Kidney capillary endothelial cell (primary cell): ENCODE measurements around the gene PHC3.
"Not testable (repeated sequence)": the region's sequence is repeated elsewhere in the genome, so short reads cannot be mapped to it uniquely, and the experiment has no call there.

Experiments used
- DNase-seq: peaks from one replicate; pipeline ENCODE4 v3.0.0-alpha.2; 2018; ENCODE audit warnings: low spot score

PHC3 gene

GRCh38 chr3:170180908-170181885 is at the start of gene PHC3:
PHC3 (minus strand) TSS chr3:170181733; CDS start chr3:170181715, 18 bp downstream.
- DNase-seq = peak; percentile 94

- DNase-seq = no peak
These were observed 46.7 kb upstream of the PHC3 start for GRCh38 chr3:170228093-170228766.

GRCh38 chr3:170226426-170226960 is 45.0 kb upstream of the PHC3 start:
- DNase-seq = no peak

- no peak for DNase-seq
These were observed 43.6 kb upstream of the PHC3 start for GRCh38 chr3:170225166-170225565.

DNA sequence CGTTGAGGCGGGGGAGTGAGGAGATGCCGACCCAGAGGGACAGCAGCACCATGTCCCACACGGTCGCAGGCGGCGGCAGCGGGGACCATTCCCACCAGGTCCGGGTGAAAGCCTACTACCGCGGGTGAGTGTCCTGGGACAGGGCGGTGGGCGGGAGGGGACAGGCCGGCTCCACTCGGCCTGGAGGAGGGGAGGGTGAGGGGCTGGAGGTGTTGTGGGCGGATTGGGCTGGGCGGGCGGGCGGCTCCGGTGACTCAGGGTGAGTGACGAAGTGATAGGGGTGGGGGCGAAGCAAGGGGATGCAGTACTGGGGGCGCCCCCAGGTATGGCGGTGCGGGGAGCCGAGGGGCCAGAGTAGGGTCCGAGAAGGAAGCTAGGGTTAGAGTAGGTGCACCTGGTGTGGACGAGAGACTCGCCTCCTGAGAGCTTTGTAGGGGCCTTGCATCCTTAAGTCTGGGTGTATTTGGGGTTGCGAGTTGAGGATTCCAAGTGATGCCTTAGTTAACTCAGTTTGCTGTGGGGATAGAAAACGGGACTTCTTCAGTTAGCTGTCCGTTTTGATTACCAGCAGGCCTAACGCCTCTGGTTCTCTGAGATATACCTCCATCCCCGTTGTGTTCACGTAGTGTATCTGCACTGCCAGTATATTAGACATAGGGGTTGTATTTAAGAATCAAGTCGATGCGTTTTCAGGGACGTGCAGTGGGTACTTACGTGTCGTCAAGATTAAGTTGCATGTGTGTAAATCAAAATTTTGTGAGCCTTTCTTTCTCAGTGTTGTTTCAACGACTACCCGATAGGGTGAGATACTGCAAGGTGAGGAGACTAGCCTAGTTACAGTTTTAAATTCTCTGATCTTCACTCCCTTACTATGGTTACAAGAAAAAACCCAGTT is 41.4 kb upstream of the PHC3 start:
- peak; percentile 13 for DNase-seq

DNA sequence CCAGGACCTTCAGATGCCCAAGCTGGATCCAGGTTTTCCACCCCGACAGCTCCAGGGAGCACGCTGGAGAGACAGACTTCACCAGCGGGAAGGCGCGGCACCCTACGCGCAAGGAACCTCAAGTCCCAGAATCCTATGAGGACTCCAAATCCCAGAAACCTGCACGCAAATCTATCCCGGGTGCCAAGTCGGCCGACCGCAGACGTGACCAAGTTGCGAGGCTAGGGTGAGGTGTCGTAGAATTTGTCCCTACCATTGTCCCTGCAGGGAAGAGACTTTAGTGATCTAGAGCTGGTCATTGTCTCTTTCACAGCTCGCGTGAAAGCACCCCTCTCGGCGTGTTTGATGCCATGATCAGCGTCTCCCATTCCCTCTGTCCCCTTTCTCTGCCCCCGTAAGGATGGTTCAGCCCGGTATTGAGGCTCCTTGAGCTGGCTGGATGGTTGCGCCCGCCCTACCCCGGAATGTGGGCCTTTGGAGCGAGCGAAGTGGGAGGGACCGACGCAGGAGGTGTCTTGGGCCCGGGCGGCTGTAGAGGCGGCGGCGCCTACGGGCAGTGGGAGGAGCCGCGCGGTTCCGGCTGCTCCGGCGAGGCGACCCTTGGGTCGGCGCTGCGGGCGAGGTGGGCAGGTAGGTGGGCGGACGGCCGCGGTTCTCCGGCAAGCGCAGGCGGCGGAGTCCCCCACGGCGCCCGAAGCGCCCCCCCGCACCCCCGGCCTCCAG is 40.6 kb upstream of the PHC3 start, which contains the start of gene PRKCI:
Gene PRKCI (plus strand): TSS at position 501 of the 723 bp plus-strand sequence. CDS start 246 bp downstream, outside the sequence.
- peak; percentile 89 for DNase-seq

DNA sequence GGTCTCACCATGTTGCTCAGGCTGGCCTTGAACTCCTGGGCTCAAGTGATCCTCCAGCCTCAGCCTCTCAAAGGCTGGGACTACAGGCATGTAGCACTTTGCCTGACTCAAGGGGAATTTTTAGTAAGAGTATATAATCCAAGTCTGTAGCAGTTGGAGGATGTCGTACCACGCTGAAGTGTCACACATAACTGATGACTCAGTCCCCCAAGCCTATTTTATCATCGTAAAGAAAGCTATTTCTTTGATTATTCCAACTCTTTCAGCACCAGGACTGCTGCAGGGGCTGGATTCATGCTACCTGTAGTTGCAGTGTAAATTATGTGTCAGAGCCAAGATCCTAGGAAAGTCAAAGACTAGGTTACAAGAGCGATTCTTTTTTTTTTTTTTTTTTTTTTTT is 39.3 kb upstream of the PHC3 start:
- DNase-seq = no peak

- no peak for DNase-seq
These were observed 38.3 kb upstream of the PHC3 start for GRCh38 chr3:170219850-170220249.

- DNase-seq = no peak
These were observed 30.1 kb upstream of the PHC3 start for GRCh38 chr3:170211668-170212067.

GRCh38 chr3:170207717-170208116 is 26.2 kb upstream of the PHC3 start:
- DNase-seq = no peak

- not testable (repeated sequence) for DNase-seq
These were observed 24.7 kb upstream of the PHC3 start for GRCh38 chr3:170206164-170206762.

GRCh38 chr3:170205302-170205701 is 23.8 kb upstream of the PHC3 start:
- no peak for DNase-seq

DNA sequence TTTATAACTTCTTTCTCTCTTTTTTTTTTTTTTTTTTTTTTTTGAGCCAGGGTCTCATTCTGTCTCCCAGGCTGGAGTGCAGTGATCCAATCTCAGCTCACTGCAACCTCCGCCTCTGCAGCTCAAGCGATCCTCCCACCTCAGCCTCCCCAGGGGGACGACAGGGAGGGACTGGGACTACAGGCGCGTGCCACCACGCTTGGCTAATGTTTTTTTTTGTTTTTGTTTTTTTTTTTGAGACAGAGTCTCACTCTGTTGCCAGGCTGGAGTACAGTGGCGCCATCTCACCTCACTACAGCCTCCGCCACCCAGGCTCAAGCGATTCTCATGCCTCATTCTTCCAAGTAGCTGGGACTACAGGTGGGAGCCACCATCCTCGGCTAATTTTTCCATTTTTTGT is 23.0 kb upstream of the PHC3 start:
- no peak for DNase-seq

DNA sequence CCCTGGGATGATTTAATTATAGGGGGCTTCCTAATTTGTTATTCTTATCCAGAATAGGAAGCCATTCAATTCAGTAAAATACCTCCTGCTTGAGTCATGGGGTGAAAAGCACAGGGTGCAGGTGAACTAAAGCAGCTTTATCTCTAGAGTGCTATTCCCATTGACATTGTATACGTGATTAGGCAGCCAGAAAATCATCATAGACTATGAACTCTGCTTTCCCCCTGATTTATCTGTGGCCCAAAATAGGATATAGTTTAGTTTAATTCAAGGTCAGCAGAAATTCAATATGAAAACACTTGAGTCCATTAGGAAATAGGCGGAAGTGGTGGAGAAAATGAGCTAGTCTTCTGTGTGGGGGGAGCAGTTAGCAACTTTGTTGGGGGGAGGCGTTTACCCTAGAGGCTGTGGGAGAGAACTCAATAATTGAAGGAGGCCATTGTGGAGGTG is 22.5 kb upstream of the PHC3 start:
- DNase-seq = no peak

DNA sequence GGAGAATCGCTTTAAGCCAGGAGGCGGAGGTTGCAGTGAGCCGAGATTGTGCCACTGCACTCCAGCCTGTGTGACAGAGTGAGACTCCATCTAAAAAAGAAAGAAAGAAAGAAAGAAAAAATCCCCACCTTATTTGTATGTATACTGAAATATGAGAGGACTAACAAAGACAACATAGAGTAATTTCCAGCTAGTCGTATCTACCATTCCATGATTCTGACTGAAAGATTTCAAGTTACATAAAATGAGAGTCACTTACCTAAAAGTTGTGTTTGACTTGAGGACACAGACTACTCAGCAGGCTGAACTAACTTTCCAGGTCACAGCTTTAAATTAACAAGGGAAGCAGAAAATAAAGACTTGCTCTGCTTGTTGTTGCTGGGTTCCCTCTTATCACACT is 21.9 kb upstream of the PHC3 start:
- DNase-seq = no peak

DNA sequence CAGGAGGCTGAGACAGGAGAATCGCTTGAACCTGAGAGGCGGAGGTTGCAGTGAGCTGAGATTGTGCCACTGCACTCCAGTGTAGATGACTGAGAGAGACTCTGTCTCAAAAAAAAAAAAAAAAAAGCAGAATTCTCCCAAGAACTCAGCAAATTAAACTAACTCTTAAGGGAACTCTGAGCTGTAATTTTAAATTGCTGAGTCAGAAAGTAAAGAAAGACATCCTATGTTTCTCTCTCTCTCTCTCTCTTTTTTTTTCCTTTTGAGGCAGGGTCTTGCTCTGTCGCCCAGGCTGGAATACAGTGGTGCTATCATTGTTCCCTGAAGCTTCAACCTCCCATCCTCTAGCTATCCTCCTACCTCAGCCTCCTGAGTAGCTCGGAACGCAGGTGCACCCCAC is 20.0 kb upstream of the PHC3 start:
- DNase-seq = no peak

- no peak for DNase-seq
These were observed 19.5 kb upstream of the PHC3 start for GRCh38 chr3:170200987-170201386.

GRCh38 chr3:170196833-170197232 is 15.3 kb upstream of the PHC3 start:
- DNase-seq = no peak

DNA sequence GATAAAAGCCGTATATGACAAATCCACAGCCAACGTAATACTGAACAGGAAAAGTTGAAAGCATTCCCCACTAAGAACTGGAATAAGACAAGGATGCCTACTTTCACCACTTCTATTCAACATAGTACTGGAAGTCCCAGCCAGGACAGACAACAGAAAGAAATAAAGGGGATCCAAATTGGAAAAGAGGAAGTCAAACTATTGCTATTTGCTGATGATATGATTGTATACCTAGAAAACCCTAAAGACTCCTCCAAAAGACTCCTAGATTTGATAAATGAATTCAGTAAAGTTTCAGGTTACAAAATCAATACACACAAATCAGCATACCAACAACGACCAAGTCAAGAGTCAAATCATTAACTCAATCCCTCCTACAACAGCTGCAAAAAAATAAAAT is 14.2 kb upstream of the PHC3 start:
- DNase-seq = not testable (repeated sequence)
